Prostate gland (tissue), 2 donors: ENCODE results near the gene SP6. TPM values are rescaled to one million over a fixed set of nuclear protein-coding genes. Genes with fewer than 3 reads are reported as not detected.

Experiments used
- DNase-seq: peaks from one replicate; pipeline ENCODE4 v3.0.0-alpha.2; 2019; ENCODE audit warnings: low spot score
- H3K27ac ChIP-seq, 2 donors: fragments of 200-600 bp; sonication (generic); 2 replicates each; pipeline ENCODE4 v1.5.1; 2017 to 2019
- H3K27me3 ChIP-seq: fragments of 200-600 bp; sonication (generic); replicated peaks from 2 replicates; pipeline ENCODE4 v1.5.1; 2019; ENCODE audit not compliant: insufficient read depth
- H3K36me3 ChIP-seq, 2 donors: fragments of 200-600 bp; sonication (generic); 1 replicate in 1 of 2; 2 replicates in 1 of 2; pipeline versions ENCODE4 v1.5.1 to v1.8.1; 2017 to 2019
- H3K4me1 ChIP-seq: fragments of 200-600 bp; sonication (generic); replicated peaks from 2 replicates; pipeline ENCODE4 v1.5.1; 2019
- H3K4me3 ChIP-seq, 2 donors: fragments of 200-600 bp; sonication (generic); 2 replicates each; pipeline ENCODE4 v1.5.1; 2017 to 2019
- H3K9me3 ChIP-seq: fragments of 200-600 bp; sonication (generic); 2 replicates; pipeline ENCODE4 v1.5.1; 2017
- CTCF ChIP-seq, 4 experiments: fragments of 200-600 bp in 2 of 4; fragments of 450-650 bp in 2 of 4; sonication (generic) in 2 of 4; IDR thresholded peaks; 1 replicate in 3 of 4; 2 replicates in 1 of 4; pipeline ENCODE4 v1.5.1; 2016 to 2019; ENCODE audit warnings: antibody characterized with exemption in 4 of 4, mild to moderate bottlenecking in 2 of 4, moderate library complexity in 2 of 4
- POLR2A ChIP-seq: fragments of 450-650 bp; IDR thresholded peaks from one replicate; pipeline ENCODE4 v1.6.1; 2016; ENCODE audit warnings: antibody characterized with exemption, mild to moderate bottlenecking
- POLR2AphosphoS5 ChIP-seq: sonication (generic); formaldehyde crosslinking; IDR thresholded peaks from one replicate; pipeline ENCODE4 v1.6.1; 2017; ENCODE audit warnings: antibody characterized with exemption
- WGBS: methylation state at CpG from one replicate; pipeline ENCODE4 v1.1.5; 2018; 5-methylcytosine and 5-hydroxymethylcytosine counted together
- intact Hi-C: fragments of 100-400 bp; cut with DNase I; formaldehyde crosslinking; loops from one replicate; pipeline ENCODE4 v1.14.2; 2022
- total RNA-seq, 2 donors: library from RNA; depleted of rRNA; stranded (reverse); fragments of >200 nt; gene quantifications; one replicate each; pipeline ENCODE4 v1.1.0, GENCODE V29; 2016

Gene SP6
- total RNA-seq, 2 donors from 2014 or later: 1.4 to 3.1 TPM

- 90% methylated on average over 18 of the region's 20 CpGs for WGBS
- Histone ChIP-seq H3K36me3 (no peaks in the 10 kb centered on the region), H3K4me3 (no peak overlapping the region), H3K9me3 (no peaks in the 10 kb centered on the region), H3K27ac (no peak overlapping the region), H3K4me1 (no peaks in the 10 kb centered on the region), H3K27me3 (no peaks in the 10 kb centered on the region)
- DNase-seq: no peak
- intact Hi-C loops: loop anchor here (10.0 kb wide), 1 partner anchor 113 kb away; the partner anchor contains the start of gene TBKBP1
- TF ChIP-seq POLR2AphosphoS5 (no peak), CTCF (IDR thresholded peaks at IDR 0.05) (no peak), POLR2A (no peak)
Observed at GRCh38 chr17:47808036-47808829, 42.7 kb downstream of the SP6 start.

- Histone ChIP-seq H3K27me3 (no peaks in the 10 kb centered on the region), H3K36me3 (no peaks in the 10 kb centered on the region), H3K9me3 (no peaks in the 10 kb centered on the region), H3K4me1 (no peaks in the 10 kb centered on the region), H3K4me3 (no peak overlapping the region), H3K27ac (no peak overlapping the region)
- DNase-seq: no peak
- 82% methylated on average over 11 of the region's 11 CpGs for WGBS
- intact Hi-C loops: loop anchor here (10.0 kb wide), 1 partner anchor 113 kb away; the partner anchor contains the start of gene TBKBP1
- TF ChIP-seq CTCF (IDR thresholded peaks at IDR 0.05) (no peak), POLR2AphosphoS5 (no peak), POLR2A (no peak)
Observed at GRCh38 chr17:47807421-47807820, 43.5 kb downstream of the SP6 start.

- no peak for DNase-seq
- Histone ChIP-seq H3K36me3 (no peaks in the 10 kb centered on the region), H3K27ac (no peak overlapping the region), H3K9me3 (no peaks in the 10 kb centered on the region), H3K4me1 (no peaks in the 10 kb centered on the region), H3K27me3 (no peaks in the 10 kb centered on the region), H3K4me3 (no peak overlapping the region)
- intact Hi-C loops: loop anchor here (10.0 kb wide), 1 partner anchor 112 kb away; the partner anchor contains the start of gene TBKBP1
- no peak for TF ChIP-seq CTCF (IDR thresholded peaks at IDR 0.05)
- TF ChIP-seq POLR2AphosphoS5: no peak
- TF ChIP-seq POLR2A: no peak
- 88% methylated on average over 9 of the region's 9 CpGs for WGBS
Observed at GRCh38 chr17:47806913-47807255, 44.1 kb downstream of the SP6 start.

- TF ChIP-seq POLR2AphosphoS5: no peak
- H3K36me3 ChIP-seq: no peaks in the 10 kb centered on the region
- no peaks in the 10 kb centered on the region for H3K9me3 ChIP-seq
- intact Hi-C loops: loop anchor here (10.0 kb wide), 1 partner anchor 111 kb away; the partner anchor contains the start of gene TBKBP1
- DNase-seq: no peak
- no peaks in the 10 kb centered on the region for H3K4me1 ChIP-seq
- H3K27me3 ChIP-seq: no peaks in the 10 kb centered on the region
- H3K4me3 ChIP-seq: no peak overlapping the region
- H3K27ac ChIP-seq: no peak overlapping the region
- 85% methylated on average over 16 of the region's 16 CpGs for WGBS
Observed at GRCh38 chr17:47806026-47806912, 44.7 kb downstream of the SP6 start.

GRCh38 chr17:47804461-47804860 is 46.5 kb downstream of the SP6 start:
- DNase-seq: no peak
- intact Hi-C loops: loop anchor here (10.0 kb wide), 1 partner anchor 110 kb away; the partner anchor contains the start of gene TBKBP1
- Histone ChIP-seq H3K4me3 (no peak overlapping the region), H3K36me3 (no peaks in the 10 kb centered on the region), H3K27ac (no peak overlapping the region), H3K9me3 (no peaks in the 10 kb centered on the region), H3K4me1 (no peaks in the 10 kb centered on the region), H3K27me3 (no peaks in the 10 kb centered on the region)
- no peak for TF ChIP-seq POLR2A
- TF ChIP-seq CTCF (IDR thresholded peaks at IDR 0.05): no peak
- no peak for TF ChIP-seq POLR2AphosphoS5
- 66% methylated on average over 3 of the region's 3 CpGs for WGBS
